GM18526 (cell line): ENCODE data around the gene C7orf25.

Experiments used
- POLR2A ChIP-seq: IDR thresholded peaks from 3 replicates; pipeline ENCODE4 v1.6.1; 2011; ENCODE audit not compliant: insufficient read length; ENCODE audit errors: extremely low read depth

C7orf25 gene

GRCh38 chr7:42868480-42868879, 43.4 kb downstream of the C7orf25 start:
- no peak for TF ChIP-seq POLR2A
